Lower lobe of right lung (tissue), 2 donors: ENCODE measurements around the gene MMS19. TPM values are rescaled to one million over a fixed set of nuclear protein-coding genes. Genes with fewer than 3 reads are reported as not detected.
"Not testable (repeated sequence)": the region's sequence is repeated elsewhere in the genome, so short reads cannot be mapped to it uniquely, and the experiment has no call there.

Experiments
- ATAC-seq, 2 donors: fragments of 200-7000 bp; cut with Tn5 transposase; one replicate each; pipeline ENCODE4 v1.9.1; 2020 to 2022; ENCODE audit warnings: mild to moderate bottlenecking in 2 of 2, moderate library complexity in 2 of 2
- DNase-seq: peaks from one replicate; pipeline ENCODE4 v3.0.0-alpha.2; 2020
- H3K27ac ChIP-seq: fragments of 200-600 bp; one replicate; pipeline ENCODE4 v1.8.0; 2022
- H3K27me3 ChIP-seq: fragments of 200-600 bp; one replicate; pipeline ENCODE4 v1.8.0; 2022; ENCODE audit warnings: low read depth
- H3K36me3 ChIP-seq: fragments of 200-600 bp; one replicate; pipeline ENCODE4 v1.8.0; 2022; ENCODE audit warnings: mild to moderate bottlenecking
- H3K4me1 ChIP-seq: fragments of 200-600 bp; one replicate; pipeline ENCODE4 v1.8.0; 2022
- H3K4me3 ChIP-seq: fragments of 200-600 bp; one replicate; pipeline ENCODE4 v1.8.0; 2022; ENCODE audit warnings: mild to moderate bottlenecking
- H3K9me3 ChIP-seq: fragments of 200-600 bp; one replicate; pipeline ENCODE4 v1.8.0; 2022
- intact Hi-C: fragments of 100-400 bp; cut with DNase I; formaldehyde crosslinking; loops from one replicate; pipeline ENCODE4 v1.11.0; 2022
- total RNA-seq: library from RNA; stranded (reverse); fragmentation: NEBNext Ultra II Directional; extraction: Animal tissue kit (Norgen Biotek cat#: 25700); gene quantifications from one replicate; pipeline ENCODE4 v1.2.1, GENCODE V29; 2021
- TF ChIP-seq, protein P1 (sequence below): fragments of 200-600 bp; IDR thresholded peaks from one replicate; pipeline ENCODE4 v1.8.0; 2022; ENCODE audit warnings: antibody characterized with exemption, mild to moderate bottlenecking
- donor health status: DM: no; HTN: yes; CAD: no; lungs with severe emphysema.

Gene MMS19
- total RNA-seq, 1 donor from 2014 or later: 65.5 TPM

DNA sequence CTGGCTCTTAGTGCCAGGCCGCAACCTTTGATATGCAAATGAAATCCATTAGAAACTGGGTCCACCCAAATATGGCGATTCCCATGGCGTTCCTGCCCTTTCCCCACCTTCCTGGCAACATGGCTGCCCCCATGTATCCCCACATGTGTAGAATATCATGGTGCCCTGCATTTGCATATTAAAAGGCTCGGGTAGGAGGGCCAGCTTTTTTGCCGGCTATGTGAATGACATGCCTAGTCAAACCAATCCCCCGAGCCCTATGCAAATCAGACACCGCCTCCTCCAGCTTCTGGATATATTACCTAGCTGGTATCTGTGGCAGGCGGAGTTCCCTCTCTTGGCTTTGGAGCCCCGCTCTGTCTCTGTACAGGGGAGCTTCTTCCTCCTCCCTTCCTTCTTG is 18.3 kb downstream of the MMS19 start:
- H3K9me3 ChIP-seq: no peaks in the 10 kb centered on the region
- no peak for DNase-seq
- H3K4me3 ChIP-seq: no peak overlapping the region
- ATAC-seq: no peak
- no peak overlapping the region for H3K27ac ChIP-seq
- peaks cover 20% of the 10 kb centered on the region for H3K4me1 ChIP-seq
- TF ChIP-seq, protein P1, sequence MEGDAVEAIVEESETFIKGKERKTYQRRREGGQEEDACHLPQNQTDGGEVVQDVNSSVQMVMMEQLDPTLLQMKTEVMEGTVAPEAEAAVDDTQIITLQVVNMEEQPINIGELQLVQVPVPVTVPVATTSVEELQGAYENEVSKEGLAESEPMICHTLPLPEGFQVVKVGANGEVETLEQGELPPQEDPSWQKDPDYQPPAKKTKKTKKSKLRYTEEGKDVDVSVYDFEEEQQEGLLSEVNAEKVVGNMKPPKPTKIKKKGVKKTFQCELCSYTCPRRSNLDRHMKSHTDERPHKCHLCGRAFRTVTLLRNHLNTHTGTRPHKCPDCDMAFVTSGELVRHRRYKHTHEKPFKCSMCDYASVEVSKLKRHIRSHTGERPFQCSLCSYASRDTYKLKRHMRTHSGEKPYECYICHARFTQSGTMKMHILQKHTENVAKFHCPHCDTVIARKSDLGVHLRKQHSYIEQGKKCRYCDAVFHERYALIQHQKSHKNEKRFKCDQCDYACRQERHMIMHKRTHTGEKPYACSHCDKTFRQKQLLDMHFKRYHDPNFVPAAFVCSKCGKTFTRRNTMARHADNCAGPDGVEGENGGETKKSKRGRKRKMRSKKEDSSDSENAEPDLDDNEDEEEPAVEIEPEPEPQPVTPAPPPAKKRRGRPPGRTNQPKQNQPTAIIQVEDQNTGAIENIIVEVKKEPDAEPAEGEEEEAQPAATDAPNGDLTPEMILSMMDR: no peak
- H3K36me3 ChIP-seq: peaks cover 85% of the 10 kb centered on the region
- intact Hi-C loops: no loop called here
- no peaks in the 10 kb centered on the region for H3K27me3 ChIP-seq

- H3K27me3 ChIP-seq, intact Hi-C loops, H3K27ac ChIP-seq, H3K9me3 ChIP-seq, H3K4me3 ChIP-seq, DNase-seq: not testable (repeated sequence)
- Histone ChIP-seq H3K4me1 (peaks cover 20% of the 10 kb centered on the region), H3K36me3 (peaks cover 88% of the 10 kb centered on the region)
- peak in 1 of 2 donors; percentile 27 for ATAC-seq
These were observed 18.8 kb downstream of the MMS19 start for GRCh38 chr10:97479410-97479809.

DNA sequence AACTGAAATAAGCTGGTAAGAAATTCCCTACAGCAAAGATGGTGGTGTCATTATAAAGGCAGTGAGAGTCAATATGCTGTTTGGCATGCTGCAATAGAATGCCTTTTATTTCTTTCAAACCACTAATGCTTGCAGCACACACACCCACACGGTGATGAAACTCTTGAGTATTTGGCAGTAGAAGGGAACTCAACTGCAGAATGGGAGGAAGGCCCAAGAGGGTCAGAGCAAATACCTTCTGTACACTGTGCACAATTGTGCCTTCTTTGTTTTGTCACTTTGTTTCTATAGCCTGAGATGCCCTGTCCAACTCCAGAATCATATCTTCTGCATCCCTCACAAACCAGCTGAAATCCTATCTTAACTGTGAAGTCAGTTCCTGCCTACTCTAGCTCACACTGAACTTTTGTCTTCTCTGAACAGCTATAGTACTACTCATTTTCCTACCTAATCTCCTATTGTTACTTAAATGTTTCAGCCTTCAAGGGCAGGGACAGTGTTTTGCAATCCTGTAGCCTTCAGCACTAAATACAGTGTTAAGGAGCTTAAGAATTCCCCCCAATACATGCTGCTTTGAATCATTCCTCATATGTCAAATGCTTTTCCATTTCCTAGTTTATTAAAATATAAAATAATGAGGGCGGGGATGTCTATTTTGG is 22.2 kb downstream of the MMS19 start:
- H3K27me3 ChIP-seq: no peaks in the 10 kb centered on the region
- H3K36me3 ChIP-seq: peaks cover 97% of the 10 kb centered on the region
- TF ChIP-seq, protein P1: no peak
- DNase-seq (no peak), ATAC-seq (peak; percentile 89 to 90)
- no peaks in the 10 kb centered on the region for H3K9me3 ChIP-seq
- H3K4me1 ChIP-seq: peaks cover 10% of the 10 kb centered on the region
- peak overlapping the region; percentile 33 for H3K27ac ChIP-seq
- no peak overlapping the region for H3K4me3 ChIP-seq
- intact Hi-C loops: no loop called here

DNA sequence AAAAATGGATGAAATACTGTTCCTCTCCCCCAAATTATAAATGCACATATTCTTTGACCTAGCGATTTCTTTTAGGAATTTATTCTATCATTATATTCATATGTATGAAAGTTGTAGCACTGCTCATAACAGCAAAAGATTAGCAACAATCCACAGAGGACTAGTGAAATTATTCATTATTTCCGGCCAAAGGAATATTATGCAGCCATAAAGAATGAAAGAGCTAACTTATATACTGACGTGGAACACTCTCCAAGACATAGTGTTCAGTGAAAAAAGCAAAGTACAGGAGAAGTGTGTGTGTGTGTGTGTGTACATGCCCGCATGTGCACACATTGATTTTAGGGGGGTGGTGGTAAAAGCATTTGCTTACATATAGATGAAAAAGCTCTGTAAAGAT is 23.3 kb downstream of the MMS19 start:
- intact Hi-C loops: no loop called here
- Histone ChIP-seq H3K27ac (no peak overlapping the region), H3K36me3 (peaks cover 97% of the 10 kb centered on the region), H3K27me3 (no peaks in the 10 kb centered on the region), H3K9me3 (no peaks in the 10 kb centered on the region), H3K4me3 (no peak overlapping the region), H3K4me1 (no peaks in the 10 kb centered on the region)
- TF ChIP-seq, protein P1: no peak
- ATAC-seq (no peak), DNase-seq (no peak)

DNA sequence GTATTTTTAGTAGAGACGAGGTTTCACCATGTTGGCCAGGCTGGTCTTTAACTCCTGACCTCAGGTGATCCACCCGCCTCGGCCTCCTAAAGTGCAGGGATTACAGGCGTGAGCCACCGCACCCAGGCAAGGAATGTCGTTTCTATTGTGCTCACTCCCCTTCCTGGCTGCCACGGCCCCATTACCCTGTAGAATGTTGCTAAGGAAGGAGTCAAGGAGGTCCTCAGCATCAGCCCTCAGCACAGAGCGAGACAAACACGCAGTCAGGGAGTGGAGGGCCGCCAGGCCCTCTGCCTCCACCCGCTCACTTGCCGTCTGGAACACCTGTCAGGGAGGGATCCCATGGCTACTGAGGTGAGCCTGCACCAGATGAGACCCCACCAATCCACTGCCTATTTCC is 29.4 kb downstream of the MMS19 start:
- Histone ChIP-seq H3K27ac (peak overlapping the region; percentile 80), H3K36me3 (peaks cover 100% of the 10 kb centered on the region), H3K4me1 (peaks cover 27% of the 10 kb centered on the region)
- DNase-seq (peak; percentile 82), ATAC-seq (peak; percentile 91 to 93)
- H3K9me3 ChIP-seq, H3K4me3 ChIP-seq, H3K27me3 ChIP-seq: not testable (repeated sequence)
- intact Hi-C loops: loop anchor here (10.0 kb wide), 1 partner anchor 86 kb away; no protein-coding TSS in a partner anchor

- TF ChIP-seq, protein P1: no peak
- peaks cover 33% of the 10 kb centered on the region for H3K4me1 ChIP-seq
- intact Hi-C loops: loop anchor here (10.0 kb wide), 1 partner anchor 87 kb away; no protein-coding TSS in a partner anchor
- peaks cover 100% of the 10 kb centered on the region for H3K36me3 ChIP-seq
- peak overlapping the region; percentile 80 for H3K27ac ChIP-seq
- no peak for ATAC-seq
- no peaks in the 10 kb centered on the region for H3K27me3 ChIP-seq
- no peak overlapping the region for H3K4me3 ChIP-seq
- no peaks in the 10 kb centered on the region for H3K9me3 ChIP-seq
- DNase-seq: no peak
These were observed 30.1 kb downstream of the MMS19 start for GRCh38 chr10:97468162-97468561.
